HepG2 (cell line): ENCODE data around the gene FASTK. TPM values are rescaled to one million over a fixed set of nuclear protein-coding genes. Genes with fewer than 3 reads are reported as not detected.

Experiments used
- ATAC-seq: fragments of 200-7000 bp; cut with Tn5 transposase; 3 replicates; pipeline ENCODE4 v1.9.1; 2020; ENCODE audit warnings: mild to moderate bottlenecking, moderate library complexity
- BruUV-seq: library from RNA; stranded (reverse); fragments of 400-500 nt; replicated peaks from 2 replicates; lab custom pipeline; 2021; lab: Mats Ljungman, UMichigan
- CTCF ChIA-PET: fragments of 300-600 bp; formaldehyde crosslinking; extraction: SDS; loops from one replicate; lab custom pipeline; 2021; ENCODE audit warnings: low total read pairs, inconsistent platforms, low intra/inter-chr PET ratio; lab: Yijun Ruan, JAX
- POLR2A ChIA-PET: fragments of 350-600 bp; sonication (Branson Sonifier 250); formaldehyde crosslinking; loops from one replicate; lab custom pipeline; 2020; ENCODE audit warnings: antibody characterized with exemption, inconsistent platforms; lab: Yijun Ruan, JAX
- DNase-seq: peaks from one replicate; pipeline ENCODE4 v3.0.0-alpha.2; 2015; ENCODE audit warnings: low spot score
- FAIRE-seq: peaks from 3 replicates; lab custom pipeline; 2011; peaks lifted over from hg19 to GRCh38; lab: Jason Lieb, UNC
- H2AFZ ChIP-seq: one replicate; pipeline ENCODE4 v1.6.1; 2011; ENCODE audit warnings: low read length, inconsistent platforms
- H3K27ac ChIP-seq: fragments of 300-600 bp; 3 replicates; pipeline ENCODE4 v1.8.0; 2011; ENCODE audit warnings: mixed run types, mild to moderate bottlenecking, mixed read lengths, low read length, inconsistent platforms; ENCODE audit not compliant: insufficient read depth; ENCODE audit errors: extremely low read length
- H3K27me3 ChIP-seq, 2 experiments: fragments of 200-600 bp in 1 of 2; 2 replicates in 1 of 2; 3 replicates in 1 of 2; pipeline versions ENCODE4 v1.6.0 to v1.8.0; 2011; ENCODE audit warnings: low read length in 2 of 2, mild to moderate bottlenecking in 2 of 2, moderate library complexity in 2 of 2, inconsistent platforms in 1 of 2; ENCODE audit not compliant: insufficient read depth in 2 of 2, control insufficient read depth in 1 of 2
- H3K36me3 ChIP-seq, 2 experiments: fragments of 200-600 bp in 1 of 2; replicated peaks in 1 of 2; 2 replicates in 1 of 2; 3 replicates in 1 of 2; pipeline versions ENCODE4 v1.5.1 to v1.8.0; 2011; ENCODE audit warnings: low read length in 2 of 2, inconsistent platforms in 1 of 2; ENCODE audit not compliant: insufficient read depth in 2 of 2, control insufficient read depth in 1 of 2
- H3K4me1 ChIP-seq: 2 replicates; pipeline ENCODE4 v1.5.1; 2012; ENCODE audit warnings: low read length, inconsistent platforms; ENCODE audit not compliant: insufficient read depth
- H3K4me2 ChIP-seq: 2 replicates; pipeline ENCODE4 v1.6.0; 2011; ENCODE audit warnings: low read depth, low read length, inconsistent platforms
- H3K4me3 ChIP-seq, 3 experiments: fragments of 200-600 bp in 1 of 3; sonication (generic), shearing (Covaris generic) in 1 of 3; replicated peaks in 1 of 3; 2 replicates each; pipeline ENCODE4 v1.5.1; 2011 to 2016; ENCODE audit warnings: low read length in 3 of 3, inconsistent platforms in 2 of 3, low read depth in 2 of 3, mild to moderate bottlenecking in 2 of 3, control low read depth in 1 of 3, mixed read lengths in 1 of 3; ENCODE audit not compliant: insufficient read depth in 1 of 3
- H3K79me2 ChIP-seq: one replicate; pipeline ENCODE4 v1.6.1; 2011; ENCODE audit warnings: low read length, inconsistent platforms; ENCODE audit not compliant: insufficient read depth
- H3K9ac ChIP-seq: 2 replicates; pipeline ENCODE4 v1.6.0; 2011; ENCODE audit warnings: mild to moderate bottlenecking, low read depth, low read length, inconsistent platforms; ENCODE audit not compliant: insufficient read depth
- H3K9me3 ChIP-seq: 2 replicates; pipeline ENCODE4 v1.5.1; 2012; ENCODE audit warnings: mild to moderate bottlenecking, low read length
- H4K20me1 ChIP-seq: 2 replicates; pipeline ENCODE4 v1.6.0; 2011; ENCODE audit warnings: inconsistent platforms, mild to moderate bottlenecking, low read length, moderate library complexity; ENCODE audit not compliant: insufficient read depth
- ARNT2 ChIP-seq: sonication (generic); formaldehyde crosslinking; IDR thresholded peaks from 2 replicates; pipeline ENCODE4 v1.8.0; 2022; ENCODE audit warnings: mild to moderate bottlenecking, low read depth, missing genetic modification reagents, moderate library complexity
- CHD2 ChIP-seq: IDR thresholded peaks from 2 replicates; pipeline ENCODE4 v1.6.1; 2011; ENCODE audit warnings: low read depth, low read length, improper control_type of control experiment
- HOXA7 ChIP-seq: sonication (generic); formaldehyde crosslinking; IDR thresholded peaks from 2 replicates; pipeline ENCODE4 v1.8.1; 2022; ENCODE audit warnings: mild to moderate bottlenecking, missing genetic modification reagents, moderate library complexity
- JUN ChIP-seq: sonication (generic); formaldehyde crosslinking; IDR thresholded peaks from 2 replicates; pipeline ENCODE4 v1.4.0; 2020; ENCODE audit warnings: mild to moderate bottlenecking, missing genetic modification reagents
- NFRKB ChIP-seq: fragments of 450-650 bp; IDR thresholded peaks from 2 replicates; pipeline ENCODE4 v1.6.1; 2017
- PTBP1 ChIP-seq: fragments of 200-400 bp; formaldehyde crosslinking; IDR thresholded peaks from 2 replicates; pipeline ENCODE4 v1.6.1; 2018; ENCODE audit warnings: low read length, low read depth; ENCODE audit not compliant: poor library complexity, severe bottlenecking
- ZNF672 ChIP-seq: sonication (generic); formaldehyde crosslinking; IDR thresholded peaks from 2 replicates; pipeline ENCODE4 v1.8.1; 2022; ENCODE audit warnings: missing genetic modification reagents
- ZNF777 ChIP-seq: sonication (generic); formaldehyde crosslinking; IDR thresholded peaks from 2 replicates; pipeline ENCODE4 v1.4.0; 2020; ENCODE audit warnings: missing genetic modification reagents
- WGBS: methylation state at CpG from one replicate; pipeline ENCODE4 v1.1.6; 2017; ENCODE audit warnings: low lambda C conversion rate; 5-methylcytosine and 5-hydroxymethylcytosine counted together
- in situ Hi-C: cut with HindIII; loops from 2 replicates; pipeline ENCODE4 v1.10.0; 2017; ENCODE audit warnings: low pct_unique_long_range_greater_than_20kb; ENCODE audit not compliant: extremely low pct_ligation_motif_present
- intact Hi-C: fragments of 100-400 bp; cut with micrococcal nuclease; formaldehyde crosslinking; loops from one replicate; pipeline ENCODE4 v1.10.0; 2022; ENCODE audit not compliant: unreplicated experiment
- polyA plus RNA-seq, 8 experiments: library from polyadenylated mRNA; depleted of rRNA in 3 of 8; stranded (reverse) in 7 of 8; unstranded in 1 of 8; fragments of >200 nt; fragmentation: Illumina TruSeq in 4 of 8; extraction: Trizol in 4 of 8; gene quantifications; 2 replicates each; pipeline versions ENCODE4 v1.2.1 to v1.2.3, GENCODE V29; 2011 to 2016; ENCODE audit warnings: low read depth in 4 of 8, missing spikeins in 1 of 8, mixed read lengths in 1 of 8; ENCODE audit not compliant: insufficient read depth in 1 of 8
- total RNA-seq, 5 experiments: library from RNA; depleted of rRNA; stranded (reverse); fragments of >200 nt; fragmentation: Illumina TruSeq; extraction: Trizol; gene quantifications; 2 replicates each; pipeline ENCODE4 v1.2.3, GENCODE V29; 2016; ENCODE audit warnings: low read depth in 1 of 5
- TF ChIP-seq, protein P1 (sequence below): sonication (generic); formaldehyde crosslinking; IDR thresholded peaks from 2 replicates; pipeline ENCODE4 v1.4.0; 2020; ENCODE audit warnings: missing genetic modification reagents, mild to moderate bottlenecking, borderline replicate concordance
- TF ChIP-seq, protein P2 (sequence below): sonication (generic); formaldehyde crosslinking; IDR thresholded peaks from 2 replicates; pipeline ENCODE4 v1.5.0; 2020; ENCODE audit warnings: mild to moderate bottlenecking, missing genetic modification reagents

The FASTK gene
- total and polyA plus RNA-seq, 2 of the 13 experiments (the other 11 are each of a cell fraction or from before 2014, with no cell fraction given): 52.9 to 55.7 TPM

GRCh38 chr7:151129960-151130591 lies 49.5 kb upstream of the FASTK start:
- ATAC-seq (no peak), FAIRE-seq (no peak), DNase-seq (no peak)
- BruUV-seq: no TSS peak
- 94% methylated on average over 6 of the region's 9 CpGs for WGBS
- Histone ChIP-seq H3K9ac (no peak overlapping the region), H2AFZ (no peak overlapping the region), H3K4me2 (no peak overlapping the region), H3K9me3 (no peaks in the 10 kb centered on the region), H3K4me3 (no peak overlapping the region), H3K79me2 (no peaks in the 10 kb centered on the region), H3K36me3 (peaks cover 20 to 74% of the 10 kb centered on the region in 2 experiments), H4K20me1 (no peaks in the 10 kb centered on the region), H3K4me1 (no peaks in the 10 kb centered on the region), H3K27me3 (no peaks in the 10 kb centered on the region), H3K27ac (no peak overlapping the region)
- in situ Hi-C loops (loop anchor here (10.0 kb wide), 1 partner anchor 175 kb away; no protein-coding TSS in a partner anchor), intact Hi-C loops (loop anchor here (10.0 kb wide), 1 partner anchor 175 kb away; no protein-coding TSS in a partner anchor)
- TF ChIP-seq HOXA7 (CRISPR knock-in tag): no peak
- TF ChIP-seq PTBP1: no peak
- no peak for TF ChIP-seq ZNF672
- TF ChIP-seq CHD2: no peak
- TF ChIP-seq NFRKB: no peak
- TF ChIP-seq ZNF777: no peak
- TF ChIP-seq ARNT2 (CRISPR knock-in tag): no peak
- TF ChIP-seq, protein P1, sequence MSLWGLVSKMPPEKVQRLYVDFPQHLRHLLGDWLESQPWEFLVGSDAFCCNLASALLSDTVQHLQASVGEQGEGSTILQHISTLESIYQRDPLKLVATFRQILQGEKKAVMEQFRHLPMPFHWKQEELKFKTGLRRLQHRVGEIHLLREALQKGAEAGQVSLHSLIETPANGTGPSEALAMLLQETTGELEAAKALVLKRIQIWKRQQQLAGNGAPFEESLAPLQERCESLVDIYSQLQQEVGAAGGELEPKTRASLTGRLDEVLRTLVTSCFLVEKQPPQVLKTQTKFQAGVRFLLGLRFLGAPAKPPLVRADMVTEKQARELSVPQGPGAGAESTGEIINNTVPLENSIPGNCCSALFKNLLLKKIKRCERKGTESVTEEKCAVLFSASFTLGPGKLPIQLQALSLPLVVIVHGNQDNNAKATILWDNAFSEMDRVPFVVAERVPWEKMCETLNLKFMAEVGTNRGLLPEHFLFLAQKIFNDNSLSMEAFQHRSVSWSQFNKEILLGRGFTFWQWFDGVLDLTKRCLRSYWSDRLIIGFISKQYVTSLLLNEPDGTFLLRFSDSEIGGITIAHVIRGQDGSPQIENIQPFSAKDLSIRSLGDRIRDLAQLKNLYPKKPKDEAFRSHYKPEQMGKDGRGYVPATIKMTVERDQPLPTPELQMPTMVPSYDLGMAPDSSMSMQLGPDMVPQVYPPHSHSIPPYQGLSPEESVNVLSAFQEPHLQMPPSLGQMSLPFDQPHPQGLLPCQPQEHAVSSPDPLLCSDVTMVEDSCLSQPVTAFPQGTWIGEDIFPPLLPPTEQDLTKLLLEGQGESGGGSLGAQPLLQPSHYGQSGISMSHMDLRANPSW (CRISPR knock-in tag): no peak
- TF ChIP-seq JUN (CRISPR knock-in tag): no peak
- TF ChIP-seq, protein P2, sequence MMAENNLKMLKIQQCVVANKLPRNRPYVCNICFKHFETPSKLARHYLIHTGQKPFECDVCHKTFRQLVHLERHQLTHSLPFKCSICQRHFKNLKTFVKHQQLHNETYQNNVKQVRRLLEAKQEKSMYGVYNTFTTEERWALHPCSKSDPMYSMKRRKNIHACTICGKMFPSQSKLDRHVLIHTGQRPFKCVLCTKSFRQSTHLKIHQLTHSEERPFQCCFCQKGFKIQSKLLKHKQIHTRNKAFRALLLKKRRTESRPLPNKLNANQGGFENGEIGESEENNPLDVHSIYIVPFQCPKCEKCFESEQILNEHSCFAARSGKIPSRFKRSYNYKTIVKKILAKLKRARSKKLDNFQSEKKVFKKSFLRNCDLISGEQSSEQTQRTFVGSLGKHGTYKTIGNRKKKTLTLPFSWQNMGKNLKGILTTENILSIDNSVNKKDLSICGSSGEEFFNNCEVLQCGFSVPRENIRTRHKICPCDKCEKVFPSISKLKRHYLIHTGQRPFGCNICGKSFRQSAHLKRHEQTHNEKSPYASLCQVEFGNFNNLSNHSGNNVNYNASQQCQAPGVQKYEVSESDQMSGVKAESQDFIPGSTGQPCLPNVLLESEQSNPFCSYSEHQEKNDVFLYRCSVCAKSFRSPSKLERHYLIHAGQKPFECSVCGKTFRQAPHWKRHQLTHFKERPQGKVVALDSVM (CRISPR knock-in tag): no peak
- POLR2A ChIA-PET: no interaction called here
- CTCF ChIA-PET: no interaction called here
